Keratinocyte (primary cell): ENCODE results near the gene AKR1C4. TPM values are rescaled to one million over a fixed set of nuclear protein-coding genes. Genes with fewer than 3 reads are reported as not detected.

Source experiments
- DNase-seq: peaks from one replicate; pipeline ENCODE4 v3.0.0-alpha.2; 2011; ENCODE audit warnings: low read depth, missing footprints, low spot score
- FAIRE-seq: peaks from 2 replicates; lab custom pipeline; 2011; peaks lifted over from hg19 to GRCh38; lab: Jason Lieb, UNC
- H2AFZ ChIP-seq: 2 replicates; pipeline ENCODE4 v1.6.0; 2012; ENCODE audit warnings: low read length, control low read depth, inconsistent platforms; ENCODE audit not compliant: control insufficient read depth
- H3K27ac ChIP-seq: 2 replicates; pipeline ENCODE4 v1.5.1; 2011; ENCODE audit warnings: low read length; ENCODE audit not compliant: control insufficient read depth, insufficient read depth
- H3K27me3 ChIP-seq: 3 replicates; pipeline ENCODE4 v1.6.0; 2011; ENCODE audit warnings: low read length; ENCODE audit not compliant: control insufficient read depth, insufficient read depth; ENCODE audit errors: extremely low read depth
- H3K36me3 ChIP-seq, 2 experiments: 2 replicates in 1 of 2; 3 replicates in 1 of 2; pipeline ENCODE4 v1.5.1; 2011; ENCODE audit warnings: low read length in 2 of 2, mild to moderate bottlenecking in 1 of 2; ENCODE audit not compliant: control insufficient read depth in 2 of 2, insufficient read depth in 2 of 2; ENCODE audit errors: extremely low read depth in 1 of 2
- H3K4me1 ChIP-seq: 3 replicates; pipeline ENCODE4 v1.5.1; 2011; ENCODE audit warnings: low read length; ENCODE audit not compliant: control insufficient read depth, insufficient read depth; ENCODE audit errors: extremely low read depth
- H3K4me2 ChIP-seq: 3 replicates; pipeline ENCODE4 v1.6.0; 2011; ENCODE audit warnings: low read depth, low read length; ENCODE audit not compliant: control insufficient read depth, insufficient read depth; ENCODE audit errors: extremely low read depth
- H3K4me3 ChIP-seq, 3 experiments: fragments of 200-600 bp in 1 of 3; sonication (generic) in 1 of 3; 2 replicates in 2 of 3; 3 replicates in 1 of 3; pipeline ENCODE4 v1.5.1; 2011 to 2016; ENCODE audit warnings: low read length in 3 of 3, mild to moderate bottlenecking in 3 of 3, control low read depth in 2 of 3, inconsistent platforms in 1 of 3, low read depth in 1 of 3, mixed read lengths in 1 of 3, mixed run types in 1 of 3, moderate library complexity in 1 of 3; ENCODE audit not compliant: control insufficient read depth in 2 of 3, insufficient read depth in 2 of 3; ENCODE audit errors: extremely low read depth in 1 of 3
- H3K79me2 ChIP-seq: 2 replicates; pipeline ENCODE4 v1.6.0; 2012; ENCODE audit warnings: low read length; ENCODE audit not compliant: control insufficient read depth, insufficient read depth
- H3K9ac ChIP-seq: 3 replicates; pipeline ENCODE4 v1.6.0; 2011; ENCODE audit warnings: low read length; ENCODE audit not compliant: control insufficient read depth, insufficient read depth; ENCODE audit errors: extremely low read depth
- H3K9me1 ChIP-seq: 3 replicates; pipeline ENCODE4 v1.6.0; 2011; ENCODE audit warnings: low read length; ENCODE audit not compliant: control insufficient read depth, insufficient read depth; ENCODE audit errors: extremely low read depth
- H3K9me3 ChIP-seq: 2 replicates; pipeline ENCODE4 v1.5.1; 2012; ENCODE audit warnings: low read depth, low read length; ENCODE audit not compliant: control insufficient read depth
- H4K20me1 ChIP-seq: 3 replicates; pipeline ENCODE4 v1.6.0; 2011; ENCODE audit warnings: low read length; ENCODE audit not compliant: control insufficient read depth, insufficient read depth; ENCODE audit errors: extremely low read depth
- EZH2 ChIP-seq: IDR thresholded peaks from one replicate; pipeline ENCODE4 v1.6.1; 2012; ENCODE audit warnings: inconsistent platforms, mild to moderate bottlenecking, low read length, moderate library complexity
- dilution Hi-C: fragments of 300-500 bp; cut with MboI; formaldehyde crosslinking; loops from one replicate; pipeline ENCODE4 v1.7.0; 2020; ENCODE audit warnings: low sequenced_read_pairs; ENCODE audit not compliant: extremely low pct_ligation_motif_present
- polyA plus RNA-seq, 5 experiments: library from polyadenylated mRNA; depleted of rRNA in 3 of 5; stranded (reverse) in 3 of 5; stranded (forward) in 1 of 5; unstranded in 1 of 5; fragments of >200 nt; gene quantifications; 1 replicate in 1 of 5; 2 replicates in 3 of 5; 3 replicates in 1 of 5; pipeline versions ENCODE4 v1.2.1 to v1.2.3, GENCODE V29; 2011 to 2012; ENCODE audit warnings: missing spikeins in 2 of 5, low read depth in 1 of 5, low replicate concordance in 1 of 5
- TF ChIP-seq, protein P1 (sequence below), 3 experiments: IDR thresholded peaks in 1 of 3; conservative IDR thresholded peaks in 1 of 3; optimal IDR thresholded peaks in 1 of 3; 2 replicates in 2 of 3; 3 replicates in 1 of 3; pipeline versions ENCODE3 to v1.5.1; 2011; ENCODE audit warnings: low read length in 3 of 3, mild to moderate bottlenecking in 3 of 3, moderate library complexity in 2 of 3, control low read depth in 1 of 3, inconsistent platforms in 1 of 3; ENCODE audit not compliant: insufficient read depth in 2 of 3; ENCODE audit errors: extremely low read depth in 1 of 3

Gene AKR1C4
- polyA plus RNA-seq, 1 donor (not counting 4 experiments of a cell fraction or from before 2014, with no cell fraction given), result not detected

GRCh38 chr10:5147255-5147980, 49.2 kb upstream of the AKR1C4 start:
- H3K4me3 ChIP-seq, result no peak overlapping the region
- FAIRE-seq, result no peak
- no peak overlapping the region for H3K27ac ChIP-seq
- dilution Hi-C loops, result no loop called here
- DNase-seq, result no peak
- H3K27me3 ChIP-seq, result no peaks in the 10 kb centered on the region
- H4K20me1 ChIP-seq, result no peaks in the 10 kb centered on the region
- H3K9ac ChIP-seq, result no peak overlapping the region
- no peaks in the 10 kb centered on the region for H3K79me2 ChIP-seq
- TF ChIP-seq, protein P1, sequence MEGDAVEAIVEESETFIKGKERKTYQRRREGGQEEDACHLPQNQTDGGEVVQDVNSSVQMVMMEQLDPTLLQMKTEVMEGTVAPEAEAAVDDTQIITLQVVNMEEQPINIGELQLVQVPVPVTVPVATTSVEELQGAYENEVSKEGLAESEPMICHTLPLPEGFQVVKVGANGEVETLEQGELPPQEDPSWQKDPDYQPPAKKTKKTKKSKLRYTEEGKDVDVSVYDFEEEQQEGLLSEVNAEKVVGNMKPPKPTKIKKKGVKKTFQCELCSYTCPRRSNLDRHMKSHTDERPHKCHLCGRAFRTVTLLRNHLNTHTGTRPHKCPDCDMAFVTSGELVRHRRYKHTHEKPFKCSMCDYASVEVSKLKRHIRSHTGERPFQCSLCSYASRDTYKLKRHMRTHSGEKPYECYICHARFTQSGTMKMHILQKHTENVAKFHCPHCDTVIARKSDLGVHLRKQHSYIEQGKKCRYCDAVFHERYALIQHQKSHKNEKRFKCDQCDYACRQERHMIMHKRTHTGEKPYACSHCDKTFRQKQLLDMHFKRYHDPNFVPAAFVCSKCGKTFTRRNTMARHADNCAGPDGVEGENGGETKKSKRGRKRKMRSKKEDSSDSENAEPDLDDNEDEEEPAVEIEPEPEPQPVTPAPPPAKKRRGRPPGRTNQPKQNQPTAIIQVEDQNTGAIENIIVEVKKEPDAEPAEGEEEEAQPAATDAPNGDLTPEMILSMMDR (optimal IDR thresholded peaks at IDR 0.05 in 1 of 3, IDR thresholded peaks at IDR 0.05 in 1 of 3, conservative IDR thresholded peaks at IDR 0.05 in 1 of 3; ENCODE audit: extremely low read depth in 1 of 3, insufficient read depth in 2 of 3, low read length in 3 of 3), result no peak
- no peak for TF ChIP-seq EZH2
- no peak overlapping the region for H2AFZ ChIP-seq
- no peaks in the 10 kb centered on the region for H3K36me3 ChIP-seq
- H3K9me1 ChIP-seq, result no peaks in the 10 kb centered on the region
- no peaks in the 10 kb centered on the region for H3K9me3 ChIP-seq
- H3K4me2 ChIP-seq, result no peak overlapping the region
- H3K4me1 ChIP-seq, result no peaks in the 10 kb centered on the region

DNA sequence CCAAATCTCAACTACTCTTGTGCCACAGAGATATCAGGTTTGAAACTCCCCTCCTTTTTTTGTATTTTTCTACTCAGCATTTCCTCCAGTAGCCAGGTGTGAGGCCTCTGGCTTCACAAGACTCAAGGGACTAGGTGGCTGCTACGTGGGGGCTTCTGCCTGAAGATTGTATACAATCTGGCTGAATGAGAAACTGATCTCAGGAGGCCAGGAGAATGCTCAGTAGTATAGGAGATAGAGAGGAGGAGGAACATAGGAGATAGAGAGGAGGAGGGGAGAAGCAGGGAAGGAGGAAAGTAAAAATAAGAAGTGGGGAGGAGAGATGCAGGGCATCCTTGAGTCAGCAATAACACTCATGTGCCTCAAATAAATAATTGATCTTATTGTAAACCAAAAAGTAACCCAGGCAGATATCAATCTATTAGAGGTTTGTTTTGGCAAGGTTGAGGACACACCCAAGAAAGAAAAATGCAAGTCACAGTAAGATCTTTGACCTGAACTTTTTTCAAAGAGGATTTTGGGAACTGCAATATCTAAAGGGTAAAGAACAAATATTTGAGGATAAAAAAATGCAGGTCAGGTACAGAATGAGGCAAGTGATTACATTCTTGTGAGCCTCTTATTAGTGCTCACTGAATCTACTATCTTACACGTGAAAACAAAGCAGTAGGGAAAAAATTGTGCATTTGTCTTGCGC, 48.5 kb upstream of the AKR1C4 start:
- Histone ChIP-seq H2AFZ (no peak overlapping the region), H3K4me3 (no peak overlapping the region), H3K36me3 (no peaks in the 10 kb centered on the region), H3K4me1 (no peaks in the 10 kb centered on the region), H3K9ac (no peak overlapping the region), H3K79me2 (no peaks in the 10 kb centered on the region), H3K27ac (no peak overlapping the region), H3K27me3 (no peaks in the 10 kb centered on the region), H3K4me2 (no peak overlapping the region), H3K9me1 (no peaks in the 10 kb centered on the region), H4K20me1 (no peaks in the 10 kb centered on the region), H3K9me3 (no peaks in the 10 kb centered on the region)
- DNase-seq, result no peak
- FAIRE-seq, result no peak
- dilution Hi-C loops, result no loop called here
- TF ChIP-seq, protein P1 (optimal IDR thresholded peaks at IDR 0.05 in 1 of 3, IDR thresholded peaks at IDR 0.05 in 1 of 3, conservative IDR thresholded peaks at IDR 0.05 in 1 of 3; ENCODE audit: extremely low read depth in 1 of 3, insufficient read depth in 2 of 3, low read length in 3 of 3), result no peak
- no peak for TF ChIP-seq EZH2
